BE2C (cell line): ENCODE data around the gene SMIM14.

Experiments
- DNase-seq: peaks from one replicate; pipeline ENCODE4 v3.0.0-alpha.2; 2020
- H3K27me3 ChIP-seq: fragments of 250-450 bp; sonication (Bioruptor Pico); 2 replicates; pipeline ENCODE4 v1.5.1; 2020; ENCODE audit warnings: mild to moderate bottlenecking
- H3K36me3 ChIP-seq: fragments of 250-450 bp; sonication (Bioruptor Pico); 2 replicates; pipeline ENCODE4 v1.5.1; 2020; ENCODE audit warnings: mild to moderate bottlenecking
- H3K4me1 ChIP-seq: fragments of 250-450 bp; sonication (Bioruptor Pico); 2 replicates; pipeline ENCODE4 v1.5.1; 2020
- H3K4me3 ChIP-seq: 2 replicates; pipeline ENCODE4 v1.5.1; 2011; ENCODE audit warnings: low read depth, low read length
- H3K9me3 ChIP-seq: fragments of 250-450 bp; sonication (Bioruptor Pico); 2 replicates; pipeline ENCODE4 v1.5.1; 2020
- CTCF ChIP-seq: IDR thresholded peaks from 2 replicates; pipeline ENCODE4 v1.5.1; 2012; ENCODE audit warnings: mild to moderate bottlenecking, low read depth, low read length

SMIM14 gene

GRCh38 chr4:39525822-39526690, 112.6 kb downstream of the SMIM14 start:
- Histone ChIP-seq H3K4me1 (peaks cover 4% of the 10 kb centered on the region), H3K9me3 (no peaks in the 10 kb centered on the region), H3K27me3 (no peaks in the 10 kb centered on the region), H3K4me3 (peak overlapping the region; percentile 87), H3K36me3 (no peaks in the 10 kb centered on the region)
- DNase-seq = no peak
- no peak for TF ChIP-seq CTCF

- no peak for TF ChIP-seq CTCF
- no peak for DNase-seq
- Histone ChIP-seq H3K4me1 (peaks cover 4% of the 10 kb centered on the region), H3K4me3 (no peak overlapping the region), H3K9me3 (no peaks in the 10 kb centered on the region), H3K27me3 (no peaks in the 10 kb centered on the region), H3K36me3 (no peaks in the 10 kb centered on the region)
These were observed 114.3 kb downstream of the SMIM14 start for GRCh38 chr4:39524161-39524957.

- TF ChIP-seq CTCF = no peak
- H3K4me3 ChIP-seq = peak overlapping the region; percentile 37
- no peaks in the 10 kb centered on the region for H3K36me3 ChIP-seq
- H3K9me3 ChIP-seq = no peaks in the 10 kb centered on the region
- H3K4me1 ChIP-seq = peaks cover 4% of the 10 kb centered on the region
- H3K27me3 ChIP-seq = no peaks in the 10 kb centered on the region
- no peak for DNase-seq
These were observed 116.6 kb downstream of the SMIM14 start for GRCh38 chr4:39522068-39522467.

GRCh38 chr4:39521253-39521919, 117.3 kb downstream of the SMIM14 start:
- H3K36me3 ChIP-seq = no peaks in the 10 kb centered on the region
- H3K4me1 ChIP-seq = peaks cover 4% of the 10 kb centered on the region
- H3K4me3 ChIP-seq = peak overlapping the region; percentile 37
- no peaks in the 10 kb centered on the region for H3K27me3 ChIP-seq
- no peaks in the 10 kb centered on the region for H3K9me3 ChIP-seq
- no peak for DNase-seq
- no peak for TF ChIP-seq CTCF

- no peak for TF ChIP-seq CTCF
- Histone ChIP-seq H3K4me1 (peaks cover 4% of the 10 kb centered on the region), H3K36me3 (peaks cover 7% of the 10 kb centered on the region), H3K27me3 (no peaks in the 10 kb centered on the region), H3K4me3 (no peak overlapping the region), H3K9me3 (no peaks in the 10 kb centered on the region)
- DNase-seq = no peak
These were observed 120.2 kb downstream of the SMIM14 start for GRCh38 chr4:39518484-39518883.
